ENCODE measurements around the gene REV3L. TPM values are rescaled to one million over a fixed set of nuclear protein-coding genes. Genes with fewer than 3 reads are reported as not detected.
A peak's percentile ranks its signal among the peaks of the same experiment; 100 is the strongest.

REV3L gene
- total and polyA plus RNA-seq, 2 donors (not counting 3 experiments of a cell fraction or from before 2014, with no cell fraction given), result 6.0 to 22.7 TPM

DNA sequence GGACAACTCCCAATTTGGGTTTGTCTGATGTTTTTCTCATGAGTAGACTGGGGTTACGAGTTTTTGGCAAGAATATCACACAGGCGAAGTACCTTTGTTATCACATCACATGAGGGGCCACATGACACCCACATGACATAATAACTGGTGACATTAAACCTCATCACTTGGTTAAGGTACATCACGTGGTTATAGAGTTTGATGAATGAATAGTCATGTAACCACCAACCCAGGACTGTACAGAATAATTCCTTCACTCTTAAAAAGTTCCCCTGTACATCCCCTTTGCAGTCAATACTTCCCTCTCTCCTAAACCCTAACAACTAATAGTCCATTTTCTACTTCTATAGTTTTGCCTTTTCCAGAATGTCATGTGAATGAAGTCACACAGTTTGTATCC, 83.4 kb downstream of the REV3L start:
- intact Hi-C loops (cut with micrococcal nuclease), result no loop called here
- ChIA-PET CTCF (no interaction called here), POLR2A (no interaction called here)
- peaks cover 0 to 3% of the 10 kb centered on the region in 2 experiments for H3K36me3 ChIP-seq (ENCODE audit: control insufficient read depth in 2 of 2, extremely low read depth in 1 of 2, insufficient read depth in 2 of 2, low read length in 2 of 2)
- no peak overlapping the region for H2AFZ ChIP-seq (ENCODE audit: low read depth, low read length)
- H3K79me2 ChIP-seq (ENCODE audit: control insufficient read depth, insufficient read depth, low read length), result no peaks in the 10 kb centered on the region
- no peak overlapping the region for H3K4me2 ChIP-seq (ENCODE audit: insufficient read depth, low read length)
- H3K27ac ChIP-seq (ENCODE audit: insufficient read depth, low read depth, low read length), result no peak overlapping the region
- no peaks in the 10 kb centered on the region for H3K27me3 ChIP-seq (ENCODE audit: control insufficient read depth in 2 of 2, insufficient read depth in 2 of 2, low read length in 2 of 2)
- H3K4me3 ChIP-seq (replicated peaks in 1 of 3; ENCODE audit: insufficient read depth in 1 of 3, low read depth in 1 of 3, low read length in 3 of 3), result no peak overlapping the region
- H3K4me1 ChIP-seq (ENCODE audit: control insufficient read depth, extremely low read depth, insufficient read depth, low read length), result no peaks in the 10 kb centered on the region
- H3K9ac ChIP-seq (replicated peaks; ENCODE audit: extremely low read depth, insufficient read depth, low read length), result no peak overlapping the region
- H3K9me3 ChIP-seq (replicated peaks; ENCODE audit: control insufficient read depth, insufficient read depth, low read length), result no peaks in the 10 kb centered on the region
- dilution Hi-C loops (cut with MboI; ENCODE audit: extremely low pct_ligation_motif_present, low sequenced_read_pairs), result no loop called here
- H3K9me1 ChIP-seq (replicated peaks; ENCODE audit: control insufficient read depth, extremely low read depth, insufficient read depth, low read length), result no peaks in the 10 kb centered on the region
- DNase-seq (ENCODE audit: low read depth, low spot score) (no peak), FAIRE-seq (peak; percentile 18)
- TF ChIP-seq, protein P1, sequence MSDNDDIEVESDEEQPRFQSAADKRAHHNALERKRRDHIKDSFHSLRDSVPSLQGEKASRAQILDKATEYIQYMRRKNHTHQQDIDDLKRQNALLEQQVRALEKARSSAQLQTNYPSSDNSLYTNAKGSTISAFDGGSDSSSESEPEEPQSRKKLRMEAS (IDR thresholded peaks at IDR 0.05; ENCODE audit: insufficient read depth, insufficient read length), result no peak
- TF ChIP-seq, protein P2, sequence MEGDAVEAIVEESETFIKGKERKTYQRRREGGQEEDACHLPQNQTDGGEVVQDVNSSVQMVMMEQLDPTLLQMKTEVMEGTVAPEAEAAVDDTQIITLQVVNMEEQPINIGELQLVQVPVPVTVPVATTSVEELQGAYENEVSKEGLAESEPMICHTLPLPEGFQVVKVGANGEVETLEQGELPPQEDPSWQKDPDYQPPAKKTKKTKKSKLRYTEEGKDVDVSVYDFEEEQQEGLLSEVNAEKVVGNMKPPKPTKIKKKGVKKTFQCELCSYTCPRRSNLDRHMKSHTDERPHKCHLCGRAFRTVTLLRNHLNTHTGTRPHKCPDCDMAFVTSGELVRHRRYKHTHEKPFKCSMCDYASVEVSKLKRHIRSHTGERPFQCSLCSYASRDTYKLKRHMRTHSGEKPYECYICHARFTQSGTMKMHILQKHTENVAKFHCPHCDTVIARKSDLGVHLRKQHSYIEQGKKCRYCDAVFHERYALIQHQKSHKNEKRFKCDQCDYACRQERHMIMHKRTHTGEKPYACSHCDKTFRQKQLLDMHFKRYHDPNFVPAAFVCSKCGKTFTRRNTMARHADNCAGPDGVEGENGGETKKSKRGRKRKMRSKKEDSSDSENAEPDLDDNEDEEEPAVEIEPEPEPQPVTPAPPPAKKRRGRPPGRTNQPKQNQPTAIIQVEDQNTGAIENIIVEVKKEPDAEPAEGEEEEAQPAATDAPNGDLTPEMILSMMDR (IDR thresholded peaks at IDR 0.05; ENCODE audit: extremely low read depth in 1 of 2, insufficient read depth in 1 of 2, low read depth in 1 of 2, low read length in 2 of 2), result no peak
- TF ChIP-seq GATA2 (IDR thresholded peaks at IDR 0.05; ENCODE audit: insufficient read depth, insufficient read length, low read depth, low read length), result no peak
- no peak for TF ChIP-seq POLR2A (IDR thresholded peaks at IDR 0.05; ENCODE audit: low read depth, low read length)
- TF ChIP-seq MYC (IDR thresholded peaks at IDR 0.05; ENCODE audit: low read depth, low read length), result no peak
- no peak for TF ChIP-seq EZH2 (IDR thresholded peaks at IDR 0.05; ENCODE audit: borderline replicate concordance, low read depth, low read length, severe bottlenecking)
- no peak for TF ChIP-seq POLR2AphosphoS5 (IDR thresholded peaks at IDR 0.05; ENCODE audit: insufficient read depth, low read depth, low read length)
- no peak for TF ChIP-seq FOS (IDR thresholded peaks at IDR 0.05; ENCODE audit: borderline replicate concordance, insufficient read depth, low read length)
- no peak for TF ChIP-seq JUN (IDR thresholded peaks at IDR 0.05; ENCODE audit: borderline replicate concordance, insufficient read depth, insufficient read length, low read depth)
- no TSS peak for BruUV-seq (replicated peaks)
- H4K20me1 ChIP-seq (replicated peaks; ENCODE audit: control insufficient read depth, extremely low read depth, insufficient read depth, low read length), result no peaks in the 10 kb centered on the region

All from endothelial cell of umbilical vein (primary cell).